GM21786 (cell line): ENCODE data around the gene ADAMTS2.

ENCODE experiments used
- ATAC-seq: cut with Tn5 transposase; IDR thresholded peaks from one replicate; pipeline ENCODE4 v1.9.1; 2021; ENCODE audit not compliant: unreplicated experiment

ADAMTS2 gene

DNA sequence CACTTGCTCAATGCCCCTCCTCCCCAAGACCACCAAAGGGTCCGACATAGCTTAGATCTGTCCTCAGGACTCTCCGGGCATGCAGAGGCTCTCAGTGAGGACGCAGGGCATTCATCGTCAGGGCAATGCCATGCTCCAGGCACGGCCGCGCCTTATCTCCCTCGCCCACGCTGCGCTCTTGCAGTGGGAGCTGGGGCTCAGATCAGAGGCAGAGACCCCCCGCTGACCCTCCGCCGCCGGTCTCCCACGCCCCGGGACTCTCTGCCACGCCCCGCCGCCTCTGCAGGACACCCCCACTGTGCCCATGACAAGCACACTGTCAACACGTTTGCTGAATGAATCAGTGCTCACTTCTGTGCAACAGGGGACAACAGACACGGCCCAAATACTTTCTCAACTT, 140.7 kb downstream of the ADAMTS2 start:
- ATAC-seq: no peak

DNA sequence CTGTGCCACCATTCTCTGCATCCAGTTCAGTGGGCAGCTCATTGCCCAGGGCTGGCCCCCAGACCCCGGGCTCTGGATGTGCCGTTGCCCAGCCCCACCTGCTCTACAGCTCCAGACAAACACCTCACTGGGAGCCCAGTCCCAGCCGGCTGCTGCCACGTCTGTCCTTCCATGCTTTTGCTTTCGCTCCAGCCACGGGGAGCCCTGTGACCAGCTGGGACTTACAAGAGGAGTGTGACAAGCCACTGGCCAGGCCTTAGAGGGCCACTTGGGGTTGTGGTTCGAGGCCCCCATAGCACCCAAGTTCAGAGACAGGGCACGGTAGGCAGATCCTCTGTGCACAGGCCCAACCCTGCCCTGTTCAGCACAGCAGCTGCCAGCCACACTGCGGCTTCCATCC, 142.0 kb downstream of the ADAMTS2 start:
- no peak for ATAC-seq

DNA sequence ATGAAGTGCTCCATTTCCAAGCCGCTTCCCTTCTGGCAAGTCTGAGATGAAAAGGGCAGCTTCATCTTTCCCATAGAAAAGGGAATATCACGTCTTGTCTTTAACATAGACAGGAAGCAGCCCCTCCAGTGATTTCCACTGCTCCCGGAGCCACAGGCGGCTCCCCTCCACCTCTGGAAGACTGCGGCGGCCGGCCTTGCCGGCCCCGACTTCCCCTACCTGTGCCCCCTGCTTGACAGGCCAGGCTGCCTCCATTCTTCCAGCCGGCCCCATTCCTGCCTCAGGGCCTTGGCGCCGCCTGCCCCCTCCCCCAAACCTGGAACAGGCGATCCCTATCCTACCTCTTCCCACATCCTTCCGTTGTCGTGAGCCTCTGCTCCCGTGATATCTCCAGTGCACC, 143.3 kb downstream of the ADAMTS2 start:
- ATAC-seq: no peak

DNA sequence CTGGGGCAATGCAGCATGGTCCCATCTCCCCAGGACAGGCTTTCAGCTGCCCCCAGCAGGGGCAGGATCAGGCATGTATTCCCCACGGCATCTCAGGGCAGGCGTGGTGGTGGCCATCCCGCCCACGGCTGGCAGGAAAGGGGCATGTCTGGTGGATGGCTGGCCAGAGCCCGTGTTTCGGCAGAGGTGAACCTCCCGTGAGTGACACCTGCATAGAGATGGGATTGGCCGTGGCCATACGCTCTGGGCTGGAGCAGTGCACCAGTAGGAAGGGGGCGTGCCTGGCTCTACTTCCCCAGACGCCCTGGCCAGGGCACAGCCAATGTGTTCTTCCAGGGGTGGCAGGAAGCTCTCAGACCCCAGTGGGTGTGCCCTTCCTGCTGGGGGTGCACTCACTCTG, 146.0 kb downstream of the ADAMTS2 start:
- no peak for ATAC-seq

DNA sequence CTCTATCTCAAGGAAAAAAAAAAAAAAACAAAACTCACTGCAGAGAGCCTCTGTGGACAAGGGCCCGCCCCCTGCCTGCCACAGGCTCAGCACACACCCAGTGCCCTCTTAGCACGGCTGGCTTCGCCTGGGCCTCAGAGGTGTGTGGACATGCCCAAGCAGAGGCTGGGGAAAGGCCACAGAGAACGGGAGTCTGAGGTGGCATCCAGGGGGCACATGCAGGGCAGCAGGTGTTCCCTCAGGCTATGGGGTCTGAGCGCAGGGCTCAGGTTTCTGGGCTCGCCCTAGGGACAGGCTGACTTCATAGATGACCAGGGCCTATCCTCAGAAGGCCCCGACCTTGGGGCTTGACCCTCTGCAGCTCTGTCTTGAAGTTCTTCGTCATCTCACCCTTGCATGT, 146.4 kb downstream of the ADAMTS2 start:
- ATAC-seq: no peak

DNA sequence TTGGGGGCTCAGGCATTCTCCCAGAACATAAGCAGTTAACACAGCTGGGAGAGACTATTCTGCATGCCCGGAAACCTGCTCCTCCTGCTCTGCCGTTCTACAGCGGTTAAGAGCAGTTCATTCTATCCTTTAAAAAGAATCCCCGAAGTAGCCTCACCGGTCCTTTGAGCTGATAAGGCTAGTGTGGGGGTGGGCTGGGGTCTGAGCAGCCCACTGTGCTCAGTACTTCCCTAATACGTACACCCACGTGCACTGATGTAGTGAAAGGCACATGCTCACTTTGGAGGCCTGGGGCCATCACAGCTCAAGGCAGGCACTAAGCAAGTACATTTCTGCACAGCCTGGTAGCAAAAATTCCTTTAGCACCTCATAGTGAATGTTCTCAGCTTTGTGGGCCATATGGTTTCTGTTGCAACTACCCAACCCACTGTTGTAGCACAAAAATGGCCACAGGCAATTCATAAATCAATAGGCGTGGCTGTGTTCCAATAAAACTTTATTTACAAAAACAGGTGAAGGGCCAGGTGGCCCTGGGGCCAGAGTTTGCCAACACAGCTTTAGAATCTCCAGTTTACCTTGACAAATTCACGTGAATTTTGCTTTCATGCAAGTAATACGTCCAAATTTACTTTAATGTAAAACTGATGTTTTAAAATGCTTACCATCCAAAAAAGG, 148.7 kb downstream of the ADAMTS2 start:
- no peak for ATAC-seq

DNA sequence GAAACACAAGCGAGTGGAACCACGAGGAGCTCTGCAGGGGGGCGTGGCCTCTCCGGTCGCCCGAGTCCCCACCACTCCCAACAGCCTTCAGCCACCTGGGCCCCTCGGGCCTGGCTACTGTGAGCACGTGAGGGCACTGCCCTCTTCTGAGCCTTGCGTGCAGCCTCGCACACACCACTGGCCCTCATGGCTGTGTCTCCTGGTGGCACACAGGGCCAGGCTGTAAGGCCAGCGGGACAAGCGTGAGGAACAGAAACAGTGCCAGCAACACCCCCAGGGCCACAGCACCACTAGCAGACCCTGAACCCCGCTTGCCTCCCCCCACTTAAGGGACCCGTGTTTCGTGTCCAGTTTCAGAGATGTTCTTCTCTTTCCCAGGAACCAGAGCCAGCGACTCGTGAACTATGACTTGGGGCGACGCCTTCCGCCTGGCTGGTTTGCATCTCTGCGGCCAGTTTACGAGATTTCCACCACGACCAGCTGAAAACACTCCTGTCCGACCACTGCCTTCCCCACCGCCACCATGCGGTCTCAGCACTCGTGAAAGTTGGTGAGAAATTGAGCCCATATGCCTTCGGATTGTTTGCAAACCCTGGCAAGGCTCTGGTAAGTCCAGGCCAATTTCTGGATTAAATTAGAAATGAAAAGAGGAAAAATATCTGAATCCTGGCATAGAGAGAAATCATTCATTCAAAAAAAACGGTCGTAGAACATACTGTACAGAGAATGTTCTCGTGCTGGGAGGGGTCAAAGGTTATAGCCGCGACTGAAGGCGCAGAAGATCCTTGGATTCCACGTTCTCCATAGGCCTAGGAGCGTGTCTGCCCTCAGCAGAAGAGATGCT, 149.5 kb downstream of the ADAMTS2 start:
- no peak for ATAC-seq

DNA sequence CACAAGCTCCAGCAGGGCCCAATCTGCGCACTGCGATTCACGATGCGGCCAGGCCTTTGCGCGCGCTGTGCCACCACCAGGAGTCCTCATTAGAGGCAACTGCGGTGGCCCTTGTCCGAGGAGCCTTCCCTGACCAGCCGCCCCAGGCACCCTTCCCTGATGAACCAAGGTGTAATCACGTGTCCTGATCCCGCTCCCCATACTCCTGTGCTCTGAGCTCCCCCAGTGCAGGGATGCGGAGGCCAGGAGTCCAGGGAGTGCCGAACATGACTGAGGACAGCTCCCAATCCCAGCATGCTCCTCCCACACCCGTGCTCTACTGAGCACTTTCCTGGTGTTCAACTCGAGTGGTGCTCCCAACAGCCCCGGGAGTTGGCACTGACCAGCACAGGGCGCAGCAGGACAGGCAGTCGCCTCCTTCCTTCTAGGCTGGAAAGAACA, 150.3 kb downstream of the ADAMTS2 start:
- ATAC-seq: no peak

DNA sequence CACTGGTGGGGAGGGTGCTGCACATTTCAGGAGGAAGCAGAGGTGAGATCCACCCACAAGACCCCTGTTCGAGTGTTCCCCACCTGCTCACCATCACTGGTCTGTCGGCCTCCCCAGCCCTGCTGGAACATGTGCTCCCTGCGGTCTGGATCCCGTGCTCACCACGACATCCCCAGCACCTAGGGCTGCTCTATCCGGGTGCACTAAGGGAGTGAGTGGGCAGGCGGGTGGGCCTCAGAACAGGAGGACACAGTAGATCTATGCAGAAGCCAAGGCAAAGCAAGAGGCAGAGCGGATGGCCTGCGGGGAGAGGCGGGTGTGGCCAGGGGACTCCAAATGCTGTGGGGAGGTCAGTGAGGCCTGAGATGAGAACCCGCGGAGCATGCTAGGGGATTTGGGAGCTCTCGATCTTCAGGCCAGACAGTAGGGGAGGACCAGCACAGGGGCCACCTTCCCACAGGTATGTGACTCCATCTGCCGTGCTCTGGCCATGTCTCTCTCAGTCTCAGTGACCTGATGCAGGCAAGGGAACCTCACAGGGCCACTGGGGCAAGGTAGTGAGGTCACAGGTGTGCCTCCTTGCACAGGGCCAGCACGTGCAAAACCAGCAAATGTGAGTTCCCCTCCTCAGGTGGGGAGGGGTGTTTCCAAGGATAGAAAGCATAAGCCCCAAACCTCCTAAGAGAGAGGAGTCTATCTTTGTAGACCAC, 150.9 kb downstream of the ADAMTS2 start:
- ATAC-seq: no peak

DNA sequence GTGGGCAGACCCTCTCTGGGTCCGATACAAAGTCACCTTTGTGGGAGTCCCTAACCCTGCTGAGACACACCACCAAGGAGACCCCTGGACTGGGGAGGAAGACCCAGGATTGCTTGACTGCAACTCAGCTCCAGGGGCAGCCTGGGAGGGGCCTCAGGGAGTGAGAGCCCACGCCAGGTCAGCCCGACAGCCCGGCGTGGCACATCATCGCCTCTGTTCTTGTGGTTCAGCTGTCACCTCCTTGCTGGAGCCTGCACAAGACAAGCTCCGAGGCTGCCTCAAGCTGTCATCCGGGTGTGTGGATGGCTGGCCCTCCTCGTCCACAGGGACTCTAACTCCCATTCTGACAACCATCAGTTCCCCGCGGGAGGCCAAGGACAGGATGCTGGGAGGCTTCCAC, 151.5 kb downstream of the ADAMTS2 start:
- ATAC-seq: no peak

DNA sequence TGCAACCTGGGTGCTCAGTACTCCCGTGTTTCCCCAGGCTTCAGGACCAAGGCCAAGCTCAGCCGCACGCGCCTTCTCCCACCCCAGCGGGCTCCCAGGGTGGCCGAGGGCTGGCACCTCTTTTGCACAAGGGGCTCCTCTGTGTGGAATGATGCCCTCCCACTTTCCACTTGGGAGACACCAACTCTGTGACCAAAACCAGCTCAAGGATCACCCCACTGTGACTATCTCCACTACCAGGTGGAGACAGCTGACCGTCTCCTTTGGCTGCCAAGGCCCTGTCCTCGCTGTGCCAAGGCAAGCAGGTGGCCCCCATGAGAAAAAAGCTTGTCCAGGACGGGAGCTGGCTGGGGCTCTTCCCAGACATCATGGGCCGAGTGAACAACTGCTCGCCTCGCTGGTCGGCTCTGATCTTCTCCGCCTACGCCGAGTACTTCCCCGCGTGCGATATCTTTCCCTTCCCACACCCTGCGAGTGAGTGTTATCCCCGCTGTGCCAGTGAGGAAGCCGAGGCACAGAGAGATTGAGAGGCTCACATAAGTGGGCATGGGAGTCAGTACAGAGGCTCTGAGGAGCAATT, 152.3 kb downstream of the ADAMTS2 start:
- no peak for ATAC-seq

DNA sequence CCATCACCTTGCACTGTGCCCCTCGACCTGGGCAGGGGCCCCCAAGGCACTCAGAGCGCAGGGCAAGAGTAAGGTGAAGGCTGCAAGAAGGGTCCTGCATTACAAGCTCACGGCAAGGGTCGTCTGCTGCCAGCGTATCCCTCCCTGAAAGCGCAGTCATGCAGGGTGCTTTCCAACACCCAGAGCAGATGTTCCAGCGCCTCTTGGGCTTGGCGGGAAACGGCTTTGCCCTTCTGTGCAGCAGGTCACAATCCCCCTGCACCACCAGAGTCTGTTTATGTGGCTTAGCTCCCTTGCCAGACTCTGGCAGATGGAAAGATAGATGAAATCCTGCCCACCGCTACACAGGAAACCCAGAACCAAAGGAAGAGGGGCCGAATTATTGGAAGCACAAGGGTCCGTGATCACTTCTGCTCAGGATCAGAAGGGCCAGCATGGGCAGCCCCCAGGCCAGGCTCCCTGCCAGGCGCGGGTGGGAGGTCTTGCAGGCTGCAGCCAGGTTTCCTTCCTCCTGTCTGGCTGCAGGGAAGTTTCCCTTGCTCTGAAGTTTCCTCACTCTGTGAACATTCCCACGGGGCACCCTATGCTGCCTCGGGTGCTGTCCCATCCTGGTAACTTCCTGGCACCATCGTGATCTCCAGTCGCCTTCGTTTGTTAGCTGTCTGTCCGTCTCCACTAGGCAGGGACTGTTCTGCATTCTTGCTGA, 152.9 kb downstream of the ADAMTS2 start:
- no peak for ATAC-seq

DNA sequence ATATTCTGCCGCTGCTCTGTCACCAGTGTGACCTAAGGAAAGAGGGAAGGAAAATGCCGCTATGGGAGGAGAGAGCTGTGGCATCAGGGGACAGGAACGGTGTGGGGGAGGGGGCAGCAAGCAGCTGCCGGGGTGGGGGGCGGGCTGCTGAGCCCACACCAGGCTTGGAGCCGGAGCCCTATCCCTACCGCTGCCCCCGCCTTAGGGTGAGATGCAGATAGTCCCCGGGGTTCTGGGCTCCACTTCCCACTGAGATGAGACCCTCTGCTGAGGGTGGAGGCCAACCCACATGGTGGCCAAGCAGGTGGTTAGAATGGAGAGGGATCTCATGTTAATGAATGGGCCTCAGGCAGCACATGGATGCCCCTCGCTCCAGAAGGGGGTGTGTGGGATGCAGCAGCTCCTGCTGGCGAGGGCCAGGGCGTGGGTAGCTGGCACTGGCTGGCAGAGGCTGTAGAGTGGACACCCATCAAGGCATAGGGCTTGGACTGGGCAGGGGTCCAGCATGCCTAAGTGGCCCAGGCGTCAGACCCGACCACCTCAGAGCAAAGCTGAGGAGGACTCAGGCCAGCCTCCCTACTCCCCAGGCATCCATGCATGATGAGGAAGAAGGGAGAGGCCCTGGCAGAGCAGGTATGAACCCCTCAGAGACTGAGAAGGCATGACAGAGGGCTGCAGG, 153.6 kb downstream of the ADAMTS2 start:
- ATAC-seq: no peak

DNA sequence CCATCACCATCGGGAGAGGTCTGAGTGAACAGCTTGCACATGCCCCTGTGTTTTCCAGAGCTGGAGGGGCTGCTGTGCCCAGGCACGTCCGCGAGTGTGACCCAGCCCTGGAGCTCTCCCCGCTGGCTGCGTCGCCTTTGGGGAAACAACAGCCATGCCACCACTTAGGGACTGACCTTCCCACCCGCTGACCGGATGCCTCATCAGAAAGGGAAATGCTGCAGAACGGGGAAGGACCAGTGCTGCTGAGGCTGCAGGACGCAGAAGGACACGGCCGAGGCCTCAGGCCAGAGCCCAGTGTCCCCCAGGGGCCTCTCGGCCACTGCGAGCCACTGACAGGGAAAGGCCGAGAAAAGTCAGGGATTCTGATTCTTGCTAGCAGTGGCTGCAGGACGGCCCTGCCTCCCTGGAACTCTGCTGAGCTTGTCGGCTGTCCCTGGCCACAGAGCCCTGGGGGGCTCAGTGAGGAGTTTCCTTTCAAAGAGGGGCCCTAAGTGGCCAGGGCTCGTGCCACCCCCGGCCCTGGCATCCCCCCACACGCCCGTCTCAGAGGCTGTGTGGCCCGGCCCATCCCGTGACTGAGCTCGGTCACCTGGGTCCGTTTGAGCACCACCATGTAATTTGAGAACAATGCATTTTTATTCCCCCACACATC, 154.3 kb downstream of the ADAMTS2 start:
- no peak for ATAC-seq

DNA sequence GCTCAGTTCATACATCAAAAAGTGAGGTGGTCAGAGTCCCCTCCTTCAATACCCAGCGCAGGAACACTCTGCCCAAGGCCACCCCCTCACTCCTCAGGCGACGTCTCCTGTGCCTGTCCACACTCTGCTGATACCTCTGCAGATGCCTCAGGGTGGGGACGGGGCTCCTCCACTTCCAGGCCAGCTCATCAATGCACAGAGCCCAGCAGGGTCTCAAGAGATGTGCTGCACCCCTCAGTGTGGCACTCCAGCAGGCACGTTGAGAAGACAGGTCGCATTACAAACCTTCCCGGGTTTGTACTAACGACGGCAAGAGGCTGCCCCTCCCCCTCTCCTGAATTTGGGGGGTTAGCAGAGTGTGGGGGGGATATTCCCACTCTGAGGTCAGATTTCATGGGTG, 156.6 kb downstream of the ADAMTS2 start:
- no peak for ATAC-seq

DNA sequence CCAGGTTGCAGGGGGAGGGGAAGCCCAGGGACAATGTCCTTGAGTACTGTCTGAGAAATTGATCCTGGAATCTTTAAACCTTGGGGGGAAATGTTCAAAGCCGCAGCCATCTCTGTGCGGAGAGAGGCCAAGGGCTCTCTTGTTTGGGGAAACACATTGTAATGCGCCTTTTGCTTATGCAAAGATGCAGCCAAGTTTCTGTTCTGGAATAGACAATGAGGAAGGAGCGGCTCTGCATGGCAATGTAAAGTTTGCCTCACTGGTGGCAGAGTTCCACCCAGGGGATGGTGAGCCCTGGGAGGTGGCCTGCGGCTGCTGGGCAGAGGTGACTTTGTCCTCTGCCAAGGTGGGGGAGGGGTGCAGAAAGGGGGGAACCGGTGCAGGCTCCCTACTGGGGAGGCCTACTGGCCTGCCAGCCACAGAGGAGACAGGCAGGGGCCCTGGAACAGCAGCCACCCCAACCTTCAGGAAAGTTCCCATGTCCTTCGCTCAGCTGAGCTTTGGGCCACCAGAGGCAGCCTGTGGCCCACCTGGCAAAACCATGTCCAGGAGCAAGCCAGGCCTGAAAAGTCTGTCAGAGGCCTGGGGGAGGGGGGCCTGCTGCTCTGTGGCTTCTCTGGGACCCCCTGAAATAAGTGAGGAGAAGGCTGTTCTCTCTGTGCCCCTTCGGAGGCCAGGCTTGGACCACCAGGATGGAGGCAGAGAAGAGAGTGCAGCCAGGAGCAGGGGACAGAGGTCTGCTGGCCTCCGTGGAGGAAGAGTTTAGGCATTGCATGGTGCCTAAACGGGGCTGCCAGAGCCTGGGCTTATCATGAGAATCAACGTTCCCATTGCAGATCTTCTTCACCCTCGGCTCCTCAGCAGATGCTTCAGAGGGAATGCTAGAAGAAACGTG, 157.3 kb downstream of the ADAMTS2 start:
- no peak for ATAC-seq

DNA sequence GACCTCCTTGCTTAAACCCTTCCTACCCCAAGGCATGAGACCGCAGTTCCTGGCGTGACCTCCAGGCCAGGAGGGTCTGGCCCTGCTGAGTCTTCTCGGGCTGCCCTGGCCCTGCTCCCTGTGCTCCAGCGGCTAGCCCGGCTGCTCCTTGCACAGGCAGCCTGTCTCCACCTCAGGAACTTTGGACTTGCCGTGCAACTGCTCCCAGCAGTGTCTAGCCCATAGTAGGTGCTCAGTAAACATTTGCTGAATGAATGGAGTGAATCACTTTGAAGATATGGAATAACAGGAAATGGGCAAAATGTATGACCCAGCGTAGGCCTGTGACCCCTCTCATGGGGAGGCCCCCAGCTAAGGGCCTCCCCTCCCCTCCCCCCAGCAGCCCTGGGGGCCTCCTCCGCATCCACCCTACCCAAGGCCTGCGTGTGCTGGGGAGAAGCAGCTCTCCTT, 158.0 kb downstream of the ADAMTS2 start:
- ATAC-seq: no peak

DNA sequence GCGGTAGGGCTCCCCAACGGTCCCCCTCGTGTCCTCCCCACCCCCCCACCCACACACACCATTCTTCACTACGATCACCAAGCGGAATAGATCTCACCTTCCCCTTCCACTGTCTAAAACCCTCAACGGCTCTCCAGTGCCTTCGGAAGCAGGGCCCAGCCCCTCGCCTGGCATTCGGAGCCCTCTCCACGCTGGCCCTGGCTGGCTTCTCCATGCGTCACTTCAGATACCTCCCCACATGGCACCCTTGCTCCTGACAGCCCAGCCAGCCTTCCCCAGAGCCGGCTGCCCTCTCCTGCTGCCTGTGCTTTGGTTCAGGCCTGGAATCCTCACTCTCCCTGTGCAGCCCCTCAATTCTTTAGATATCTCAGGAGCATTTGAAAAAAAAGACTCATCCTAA, 158.5 kb downstream of the ADAMTS2 start:
- no peak for ATAC-seq

DNA sequence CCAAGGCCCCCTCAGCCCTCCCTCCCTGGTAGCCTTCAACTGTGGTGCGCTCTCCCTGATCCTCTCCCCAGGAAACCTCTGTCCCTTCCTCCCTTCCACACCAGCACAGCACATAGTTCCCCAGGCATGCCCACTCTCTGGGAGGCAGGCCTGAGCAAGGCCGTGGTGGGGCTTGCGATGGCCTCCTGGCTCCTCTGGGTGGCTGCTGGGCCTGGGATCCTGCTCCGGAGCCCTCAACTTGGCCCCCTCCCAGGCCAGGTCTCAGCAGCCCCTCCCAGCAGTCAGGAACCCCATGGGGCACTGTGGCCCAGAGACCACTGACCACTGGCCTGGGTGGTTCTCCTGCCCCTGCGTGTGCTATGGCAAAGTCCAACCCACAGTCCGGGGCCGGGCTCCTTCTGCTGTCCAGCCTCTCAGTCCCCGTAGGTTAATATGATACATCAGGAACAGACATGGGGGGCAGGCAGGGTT, 159.3 kb downstream of the ADAMTS2 start:
- ATAC-seq: no peak
